Neutrophil (primary cell): ENCODE results near the gene TFCP2.

Experiments
- H3K27ac ChIP-seq: fragments of 200-600 bp; sonication (generic); 2 replicates; pipeline ENCODE4 v1.5.1; 2016; ENCODE audit warnings: mild to moderate bottlenecking, moderate library complexity
- H3K27me3 ChIP-seq: fragments of 200-600 bp; sonication (generic); 2 replicates; pipeline ENCODE4 v1.6.0; 2016; ENCODE audit warnings: mild to moderate bottlenecking
- H3K36me3 ChIP-seq: fragments of 200-600 bp; sonication (generic); 2 replicates; pipeline ENCODE4 v1.5.1; 2017
- H3K4me1 ChIP-seq, 2 experiments: fragments of 200-600 bp in 1 of 2; sonication (generic) in 1 of 2; 1 replicate in 1 of 2; 2 replicates in 1 of 2; pipeline versions ENCODE4 v1.5.1 to v1.6.1; 2013 to 2016; ENCODE audit warnings: low read depth in 1 of 2, low read length in 1 of 2, mild to moderate bottlenecking in 1 of 2, moderate library complexity in 1 of 2; ENCODE audit not compliant: control insufficient read depth in 1 of 2, insufficient read depth in 1 of 2
- H3K4me3 ChIP-seq, 2 experiments: fragments of 200-600 bp in 1 of 2; sonication (generic) in 1 of 2; 1 replicate in 1 of 2; 2 replicates in 1 of 2; pipeline ENCODE4 v1.5.1; 2013 to 2016; ENCODE audit warnings: low read depth in 1 of 2, low read length in 1 of 2, mild to moderate bottlenecking in 1 of 2, moderate library complexity in 1 of 2
- H3K9me3 ChIP-seq: fragments of 200-600 bp; sonication (generic); 2 replicates; pipeline ENCODE4 v1.5.1; 2016
- CTCF ChIP-seq: fragments of 200-600 bp; sonication (generic); IDR thresholded peaks from 2 replicates; pipeline ENCODE4 v1.5.1; 2016; ENCODE audit warnings: antibody characterized with exemption

The TFCP2 gene

GRCh38 chr12:51200156-51200555 is 27.2 kb upstream of the TFCP2 start:
- no peaks in the 10 kb centered on the region for H3K9me3 ChIP-seq
- TF ChIP-seq CTCF: no peak
- H3K4me3 ChIP-seq: no peak overlapping the region
- no peak overlapping the region for H3K27ac ChIP-seq
- H3K27me3 ChIP-seq: no peaks in the 10 kb centered on the region
- H3K4me1 ChIP-seq: no peaks in the 10 kb centered on the region
- no peaks in the 10 kb centered on the region for H3K36me3 ChIP-seq

GRCh38 chr12:51199366-51199945 is 26.5 kb upstream of the TFCP2 start:
- H3K4me1 ChIP-seq: no peaks in the 10 kb centered on the region
- no peak for TF ChIP-seq CTCF
- H3K27ac ChIP-seq: no peak overlapping the region
- no peak overlapping the region for H3K4me3 ChIP-seq
- H3K9me3 ChIP-seq: no peaks in the 10 kb centered on the region
- H3K36me3 ChIP-seq: no peaks in the 10 kb centered on the region
- no peaks in the 10 kb centered on the region for H3K27me3 ChIP-seq

GRCh38 chr12:51198568-51199365 is 25.8 kb upstream of the TFCP2 start:
- no peak for TF ChIP-seq CTCF
- H3K27me3 ChIP-seq: no peaks in the 10 kb centered on the region
- H3K27ac ChIP-seq: no peak overlapping the region
- H3K36me3 ChIP-seq: no peaks in the 10 kb centered on the region
- no peak overlapping the region for H3K4me3 ChIP-seq
- no peaks in the 10 kb centered on the region for H3K4me1 ChIP-seq
- H3K9me3 ChIP-seq: no peaks in the 10 kb centered on the region

GRCh38 chr12:51197736-51198567 is 25.0 kb upstream of the TFCP2 start:
- Histone ChIP-seq H3K4me3 (no peak overlapping the region), H3K9me3 (no peaks in the 10 kb centered on the region), H3K36me3 (no peaks in the 10 kb centered on the region), H3K27ac (no peak overlapping the region), H3K27me3 (no peaks in the 10 kb centered on the region), H3K4me1 (no peaks in the 10 kb centered on the region)
- TF ChIP-seq CTCF: no peak

GRCh38 chr12:51196547-51196946 is 23.6 kb upstream of the TFCP2 start:
- no peaks in the 10 kb centered on the region for H3K4me1 ChIP-seq

More at GRCh38 chr12:51196547-51196946, 23.6 kb upstream of the TFCP2 start:
- Histone ChIP-seq H3K9me3 (no peaks in the 10 kb centered on the region), H3K36me3 (no peaks in the 10 kb centered on the region), H3K27ac (no peak overlapping the region), H3K27me3 (no peaks in the 10 kb centered on the region), H3K4me3 (no peak overlapping the region)
- TF ChIP-seq CTCF: no peak
